ENCODE measurements around the gene SDC1. TPM values are rescaled to one million over a fixed set of nuclear protein-coding genes. Genes with fewer than 3 reads are reported as not detected.

SDC1 gene
- total RNA-seq, 4 donors from 2014 or later = 355 to 757 (median 496) TPM

DNA sequence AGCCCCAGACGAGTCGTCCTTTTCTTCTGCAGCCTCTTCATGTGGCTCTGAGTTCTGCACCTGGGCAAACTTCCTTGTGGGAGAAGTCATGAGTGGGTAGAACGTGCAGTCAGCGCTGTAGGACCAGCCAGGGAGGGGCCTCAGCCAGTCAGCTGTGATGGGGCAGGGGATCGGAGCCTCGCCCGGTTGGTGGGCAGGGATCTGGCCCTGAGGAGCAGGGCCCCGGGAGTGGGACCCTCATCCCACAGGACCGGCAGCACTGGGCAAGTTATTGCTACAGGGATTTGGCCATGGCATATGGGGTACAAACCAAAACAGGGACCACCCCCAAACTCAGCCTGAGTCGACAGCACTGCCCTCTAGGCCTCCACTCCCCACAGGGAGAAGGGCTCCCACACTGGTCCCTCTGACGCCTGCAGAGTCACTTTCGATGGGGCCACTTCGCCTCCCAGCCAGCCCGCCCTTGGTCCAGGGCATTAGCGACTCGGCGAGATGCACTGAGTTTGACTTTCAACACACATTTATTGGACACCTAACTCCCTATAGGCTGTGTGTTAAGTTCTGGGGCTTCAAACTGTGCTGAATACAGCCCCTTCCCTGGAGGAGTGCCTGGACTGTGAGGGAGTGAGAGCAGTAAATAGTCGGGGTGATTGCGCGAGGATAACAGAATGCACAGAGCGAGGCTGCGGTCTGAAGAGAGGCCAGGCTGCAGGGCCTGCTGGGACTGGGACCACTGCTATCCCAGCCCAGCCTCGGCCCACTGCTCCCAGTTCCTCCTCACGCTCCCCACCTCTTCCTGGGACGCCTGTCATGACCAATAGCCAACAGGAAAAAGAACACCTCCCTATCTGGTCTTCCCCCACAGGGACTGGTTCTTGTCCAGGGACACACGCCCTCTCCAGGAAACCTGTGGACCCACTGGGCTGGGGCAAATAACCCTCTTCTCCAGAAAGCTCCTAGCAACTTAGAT, 55.9 kb downstream of the SDC1 start:
- TF ChIP-seq CTCF (IDR thresholded peaks at IDR 0.05) = no peak
- 74% methylated on average over 10 to 15 of the region's 26 CpGs for WGBS, 2 donors

GRCh38 chr2:20168048-20168726, 56.7 kb downstream of the SDC1 start:
- H3K4me1 ChIP-seq = peaks cover 24 to 55% (median 24%) of the 10 kb centered on the region in 3 donors
- H3K4me3 ChIP-seq = no peak overlapping the region
- no peaks in the 10 kb centered on the region for H3K9me3 ChIP-seq
- no peaks in the 10 kb centered on the region for H3K27me3 ChIP-seq
- intact Hi-C loops (cut with DNase I) = no loop called here
- TF ChIP-seq CTCF (IDR thresholded peaks at IDR 0.05) = no peak
- no peak for DNase-seq
- no peak overlapping the region for H3K27ac ChIP-seq
- WGBS, 2 donors = 73 to 81% methylated on average over 7 to 13 of the region's 17 CpGs
- H3K36me3 ChIP-seq = no peaks in the 10 kb centered on the region

More for the DNA sequence above, 55.9 kb downstream of the SDC1 start:
- no peak overlapping the region for H3K4me3 ChIP-seq
- DNase-seq = no peak
- H3K9me3 ChIP-seq = no peaks in the 10 kb centered on the region
- intact Hi-C loops (cut with DNase I) = no loop called here
- H3K36me3 ChIP-seq = no peaks in the 10 kb centered on the region
- H3K27me3 ChIP-seq = no peaks in the 10 kb centered on the region
- H3K27ac ChIP-seq = peak overlapping the region in 2 of 4 donors; percentile 55 to 77
- peaks cover 24 to 63% (median 26%) of the 10 kb centered on the region in 3 donors for H3K4me1 ChIP-seq

DNA sequence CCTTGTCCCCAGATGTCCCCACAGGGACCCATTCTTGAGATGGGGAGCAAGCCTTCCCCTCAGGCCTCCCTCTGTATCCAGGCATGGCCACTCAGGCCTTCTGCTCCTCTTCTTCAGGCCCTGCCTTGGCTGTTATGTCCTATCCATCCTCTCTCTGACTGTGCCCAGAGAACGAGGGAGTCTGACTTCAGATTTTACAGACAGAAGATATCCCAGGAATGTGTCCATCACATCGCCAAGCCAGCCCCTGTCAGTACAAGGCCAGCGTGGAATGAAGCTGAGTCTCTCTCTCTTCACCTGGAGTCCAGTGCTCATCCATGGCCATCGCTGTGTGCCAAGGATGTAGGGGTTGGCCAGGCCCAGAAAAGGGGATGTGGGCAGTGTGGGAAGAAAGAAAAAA, 57.6 kb downstream of the SDC1 start:
- Histone ChIP-seq H3K4me1 (peaks cover 15 to 47% (median 17%) of the 10 kb centered on the region in 3 donors), H3K27ac (peak overlapping the region in 2 of 4 donors; percentile 30 to 48), H3K27me3 (no peaks in the 10 kb centered on the region), H3K9me3 (no peaks in the 10 kb centered on the region), H3K36me3 (no peaks in the 10 kb centered on the region), H3K4me3 (no peak overlapping the region)
- 100% methylated on average over 1 of the region's 4 CpGs; no CpG with 5 or more reads in 1 of the 2 donors for WGBS, 2 donors
- intact Hi-C loops (cut with DNase I) = no loop called here
- no peak for DNase-seq
- TF ChIP-seq POLR2A (IDR thresholded peaks at IDR 0.05) (no peak), CTCF (IDR thresholded peaks at IDR 0.05) (no peak)

GRCh38 chr2:20165677-20166509, 59.0 kb downstream of the SDC1 start:
- no peak for TF ChIP-seq POLR2A (IDR thresholded peaks at IDR 0.05)
- no peak for TF ChIP-seq CTCF (IDR thresholded peaks at IDR 0.05)
- 85 to 92% methylated on average over 6 to 9 of the region's 9 CpGs for WGBS, 2 donors

More at GRCh38 chr2:20165677-20166509, 59.0 kb downstream of the SDC1 start:
- H3K4me1 ChIP-seq = peaks cover 6 to 32% (median 8%) of the 10 kb centered on the region in 3 donors
- H3K36me3 ChIP-seq = no peaks in the 10 kb centered on the region
- H3K27me3 ChIP-seq = no peaks in the 10 kb centered on the region
- H3K27ac ChIP-seq = no peak overlapping the region
- H3K9me3 ChIP-seq = no peaks in the 10 kb centered on the region
- DNase-seq = no peak
- no peak overlapping the region for H3K4me3 ChIP-seq
- intact Hi-C loops (cut with DNase I) = no loop called here
